H1 (cell line): Measurements from ENCODE around the gene CACNB2. TPM values are rescaled to one million over a fixed set of nuclear protein-coding genes. Genes with fewer than 3 reads are reported as not detected.

ENCODE experiments used
- CTCF ChIA-PET: fragments of 300-600 bp; sonication (Branson Sonifier 250); formaldehyde crosslinking; loops from one replicate; lab custom pipeline; 2021; ENCODE audit not compliant: partially characterized antibody; lab: Charles Lee
- POLR2A ChIA-PET: fragments of 300-600 bp; sonication (Branson Sonifier 250); formaldehyde crosslinking; loops from one replicate; lab custom pipeline; 2021; ENCODE audit warnings: inconsistent platforms; ENCODE audit not compliant: partially characterized antibody; lab: Charles Lee
- DNase-seq, 2 experiments: peaks; one replicate each; pipeline versions ENCODE4 v3.0.0 to v3.0.0-alpha.2; 2010 to 2022; ENCODE audit warnings: low spot score in 2 of 2, low read depth in 1 of 2, mixed read lengths in 1 of 2
- FAIRE-seq: peaks from 2 replicates; lab custom pipeline; 2011; peaks lifted over from hg19 to GRCh38; lab: Jason Lieb, UNC
- H2AFZ ChIP-seq: 2 replicates; pipeline ENCODE4 v1.8.1; 2012; ENCODE audit warnings: low read length, inconsistent platforms
- H2AK5ac ChIP-seq: 2 replicates; pipeline ENCODE4 v1.6.1; 2013; ENCODE audit warnings: low read depth, low read length
- H2BK120ac ChIP-seq: replicated peaks from 2 replicates; pipeline ENCODE3; 2013; ENCODE audit warnings: low read depth, low read length, inconsistent platforms
- H2BK12ac ChIP-seq: 2 replicates; pipeline ENCODE4 v1.6.1; 2013; ENCODE audit warnings: low read depth, low read length
- H2BK15ac ChIP-seq: 2 replicates; pipeline ENCODE4 v1.6.1; 2013; ENCODE audit warnings: low read length
- H2BK20ac ChIP-seq: 2 replicates; pipeline ENCODE4 v1.6.1; 2013; ENCODE audit warnings: low read length
- H2BK5ac ChIP-seq: 2 replicates; pipeline ENCODE4 v1.6.1; 2013; ENCODE audit warnings: low read depth, low read length
- H3K14ac ChIP-seq: 2 replicates; pipeline ENCODE4 v1.6.1; 2013; ENCODE audit warnings: inconsistent platforms; ENCODE audit not compliant: insufficient read length
- H3K18ac ChIP-seq: 2 replicates; pipeline ENCODE4 v1.6.1; 2013; ENCODE audit warnings: low read length; ENCODE audit errors: extremely low read depth
- H3K23ac ChIP-seq: 2 replicates; pipeline ENCODE4 v1.6.1; 2013; ENCODE audit warnings: inconsistent platforms; ENCODE audit not compliant: insufficient read length
- H3K23me2 ChIP-seq: 2 replicates; pipeline ENCODE4 v1.6.1; 2013; ENCODE audit warnings: low read depth, low read length
- H3K27ac ChIP-seq: 2 replicates; pipeline ENCODE4 v1.6.1; 2011; ENCODE audit warnings: low read depth, low read length, inconsistent platforms
- H3K27me3 ChIP-seq, 4 experiments: replicated peaks in 1 of 4; 1 replicate in 1 of 4; 2 replicates in 3 of 4; pipeline versions ENCODE4 v1.6.1 to v1.8.1; 2011 to 2013; ENCODE audit warnings: low read length in 3 of 4, mild to moderate bottlenecking in 3 of 4, inconsistent platforms in 2 of 4, mixed read lengths in 2 of 4, moderate library complexity in 1 of 4; ENCODE audit not compliant: control insufficient read depth in 3 of 4, insufficient read depth in 3 of 4; ENCODE audit errors: extremely low read depth in 1 of 4
- H3K36me3 ChIP-seq, 4 experiments: 2 replicates each; pipeline versions ENCODE4 v1.6.1 to v1.8.1; 2011 to 2013; ENCODE audit warnings: mild to moderate bottlenecking in 4 of 4, low read length in 3 of 4, moderate library complexity in 2 of 4, control low read depth in 1 of 4, inconsistent platforms in 1 of 4; ENCODE audit not compliant: insufficient read depth in 4 of 4, control insufficient read depth in 2 of 4
- H3K4ac ChIP-seq: replicated peaks from 2 replicates; pipeline ENCODE3; 2013; ENCODE audit warnings: low read length, low read depth, mixed read lengths, inconsistent platforms; ENCODE audit not compliant: insufficient read length
- H3K4me1 ChIP-seq, 4 experiments: replicated peaks in 1 of 4; 1 replicate in 1 of 4; 2 replicates in 3 of 4; pipeline versions ENCODE4 v1.6.1 to v1.8.1; 2011 to 2013; ENCODE audit warnings: low read length in 3 of 4, inconsistent platforms in 2 of 4, mixed read lengths in 1 of 4; ENCODE audit not compliant: insufficient read depth in 4 of 4, control insufficient read depth in 3 of 4
- H3K4me2 ChIP-seq, 2 experiments: 2 replicates each; pipeline versions ENCODE4 v1.6.1 to v1.8.1; 2011 to 2013; ENCODE audit warnings: low read depth in 2 of 2, low read length in 2 of 2, control low read depth in 1 of 2, inconsistent platforms in 1 of 2, mild to moderate bottlenecking in 1 of 2; ENCODE audit not compliant: insufficient read depth in 1 of 2
- H3K4me3 ChIP-seq, 4 experiments: fragments of 200-600, 300-600 bp in 1 of 4; sonication (generic), shearing (Covaris generic), sonication (Bioruptor Twin) in 1 of 4; 2 replicates each; pipeline versions ENCODE4 v1.5.1 to v1.8.1; 2011 to 2016; ENCODE audit warnings: low read length in 4 of 4, low read depth in 3 of 4, control low read depth in 2 of 4, inconsistent platforms in 2 of 4, mild to moderate bottlenecking in 2 of 4, mixed read lengths in 1 of 4, moderate library complexity in 1 of 4; ENCODE audit not compliant: insufficient read depth in 2 of 4; ENCODE audit errors: extremely low read depth in 1 of 4
- H3K56ac ChIP-seq: replicated peaks from 2 replicates; pipeline ENCODE3; 2013; ENCODE audit warnings: low read depth, mild to moderate bottlenecking, mixed read lengths, low read length, inconsistent platforms; ENCODE audit not compliant: insufficient read length
- H3K79me1 ChIP-seq: 2 replicates; pipeline ENCODE4 v1.6.1; 2013; ENCODE audit warnings: low read depth, low read length, control low read depth
- H3K79me2 ChIP-seq, 2 experiments: 2 replicates each; pipeline versions ENCODE4 v1.6.1 to v1.8.1; 2012 to 2013; ENCODE audit warnings: low read length in 2 of 2, mild to moderate bottlenecking in 2 of 2, inconsistent platforms in 1 of 2; ENCODE audit not compliant: insufficient read depth in 2 of 2, control insufficient read depth in 1 of 2
- H3K9ac ChIP-seq, 4 experiments: replicated peaks in 1 of 4; 1 replicate in 1 of 4; 2 replicates in 3 of 4; pipeline versions ENCODE4 v1.6.1 to v1.8.1; 2011 to 2013; ENCODE audit warnings: low read depth in 3 of 4, low read length in 3 of 4, control low read depth in 2 of 4, mild to moderate bottlenecking in 2 of 4, moderate library complexity in 2 of 4, inconsistent platforms in 1 of 4; ENCODE audit errors: extremely low read depth in 1 of 4
- H3K9me3 ChIP-seq, 2 experiments: 2 replicates each; pipeline versions ENCODE4 v1.6.1 to v1.8.1; 2012 to 2013; ENCODE audit warnings: mild to moderate bottlenecking in 2 of 2, moderate library complexity in 2 of 2, control low read depth in 1 of 2, inconsistent platforms in 1 of 2, low read depth in 1 of 2, low read length in 1 of 2, mixed read lengths in 1 of 2; ENCODE audit not compliant: insufficient read depth in 2 of 2
- H4K20me1 ChIP-seq, 2 experiments: replicated peaks in 1 of 2; 2 replicates each; pipeline versions ENCODE3 to v1.8.1; 2011 to 2013; ENCODE audit warnings: inconsistent platforms in 2 of 2, low read length in 2 of 2, mild to moderate bottlenecking in 1 of 2; ENCODE audit not compliant: insufficient read depth in 2 of 2, control insufficient read depth in 1 of 2
- H4K5ac ChIP-seq: 2 replicates; pipeline ENCODE4 v1.6.1; 2013; ENCODE audit warnings: low read length, low read depth, mixed read lengths, inconsistent platforms; ENCODE audit not compliant: insufficient read length
- H4K8ac ChIP-seq: 2 replicates; pipeline ENCODE4 v1.8.0; 2013; ENCODE audit warnings: mild to moderate bottlenecking, moderate library complexity, low read length, inconsistent platforms; ENCODE audit not compliant: insufficient read depth; ENCODE audit errors: extremely low read depth
- H4K91ac ChIP-seq: replicated peaks from 2 replicates; pipeline ENCODE3; 2013; ENCODE audit warnings: low read length, mixed read lengths, inconsistent platforms; ENCODE audit not compliant: insufficient read length
- BACH1 ChIP-seq: IDR thresholded peaks from 2 replicates; pipeline ENCODE4 v1.6.1; 2012; ENCODE audit warnings: low read length, improper control_type of control experiment
- CEBPB ChIP-seq: IDR thresholded peaks from 2 replicates; pipeline ENCODE4 v1.6.1; 2012; ENCODE audit warnings: low read depth, low read length
- CTBP2 ChIP-seq: IDR thresholded peaks from 2 replicates; pipeline ENCODE4 v1.7.0; 2011; ENCODE audit warnings: borderline replicate concordance, mild to moderate bottlenecking, moderate library complexity, mixed read lengths, low read length; ENCODE audit not compliant: insufficient read depth, insufficient read length
- KDM1A ChIP-seq: fragments of 200-600, 300-600 bp; sonication (generic); IDR thresholded peaks from 2 replicates; pipeline ENCODE4 v1.7.1; 2016; ENCODE audit warnings: mild to moderate bottlenecking, low read length, borderline replicate concordance
- KDM5A ChIP-seq: fragments of 200-600 bp; IDR thresholded peaks from 2 replicates; pipeline ENCODE4 v1.7.1; 2012; ENCODE audit warnings: mild to moderate bottlenecking, low read length, inconsistent platforms, mixed read lengths
- SIRT6 ChIP-seq: IDR thresholded peaks from one replicate; pipeline ENCODE4 v1.7.1; 2012; ENCODE audit warnings: low read length, inconsistent platforms
- WGBS, 2 experiments: shearing (Covaris generic) in 1 of 2; methylation state at CpG; one replicate each; pipeline versions ENCODE4 v1.1.6 to v1.1.7; 2013 to 2015; ENCODE audit warnings: low lambda C conversion rate in 2 of 2, mixed read lengths in 2 of 2, inconsistent platforms in 1 of 2, low coverage in 1 of 2, missing lambda C conversion rate in 1 of 2; ENCODE audit not compliant: insufficient replicate concordance in 2 of 2, insufficient coverage in 1 of 2, insufficient read length in 1 of 2; ENCODE audit errors: extremely low coverage in 1 of 2, missing lambda C conversion rate in 1 of 2; 5-methylcytosine and 5-hydroxymethylcytosine counted together
- polyA plus RNA-seq, 7 experiments: library from polyadenylated mRNA; depleted of rRNA in 3 of 7; stranded (reverse) in 5 of 7; unstranded in 2 of 7; fragments of >200 nt in 5 of 7; fragments of 200-250 nt in 2 of 7; gene quantifications; 1 replicate in 5 of 7; 2 replicates in 1 of 7; 4 replicates in 1 of 7; pipeline versions ENCODE4 v1.2.1 to v1.2.3, GENCODE V29; 2011 to 2013; ENCODE audit warnings: missing spikeins in 2 of 7, mixed read lengths in 2 of 7
- total RNA-seq: library from RNA; stranded (reverse); fragmentation: NEBNext Ultra II Directional; extraction: Animal tissue kit (Norgen Biotek cat#: 25700); gene quantifications from 2 replicates; pipeline ENCODE4 v1.2.1, GENCODE V29; 2021
- TF ChIP-seq, protein P1 (sequence below): IDR thresholded peaks from 2 replicates; pipeline ENCODE4 v1.6.1; 2012; ENCODE audit warnings: inconsistent platforms

CACNB2 gene
- total and polyA plus RNA-seq, 2 of the 8 experiments (the other 6 are each of a cell fraction or from before 2014, with no cell fraction given) = 2.4 to 3.2 TPM

DNA sequence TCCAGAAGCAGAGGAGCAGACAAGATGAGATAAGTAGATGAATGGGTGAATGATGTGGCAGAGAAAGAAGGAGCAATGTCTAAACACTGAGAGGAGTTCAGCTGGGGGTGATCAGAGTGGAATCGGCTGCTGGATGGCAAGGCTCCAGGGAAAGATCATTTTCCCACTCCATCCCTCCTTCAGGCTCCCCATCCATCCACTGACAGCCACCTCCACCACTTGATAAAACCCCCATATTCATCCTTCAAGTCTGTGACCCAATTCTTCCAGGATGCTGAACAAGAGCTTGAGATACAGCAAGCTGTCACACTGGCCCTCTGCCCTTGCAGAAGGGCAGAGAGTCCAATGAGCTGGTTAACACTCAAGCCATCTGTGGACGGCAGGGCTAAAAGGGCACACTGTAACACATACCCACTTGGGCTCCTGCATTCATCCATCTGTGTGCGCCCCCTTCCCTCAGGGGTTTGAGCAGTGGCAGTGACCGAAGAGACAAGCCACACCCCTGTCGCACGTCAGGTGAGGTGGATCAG lies 30.8 kb upstream of the CACNB2 start:
- no peak overlapping the region for H3K9ac ChIP-seq
- no peak overlapping the region for H3K4me3 ChIP-seq
- H2AK5ac ChIP-seq = no peak overlapping the region
- H3K79me1 ChIP-seq = no peaks in the 10 kb centered on the region
- no peak overlapping the region for H3K4me2 ChIP-seq
- H3K56ac ChIP-seq = no peak overlapping the region
- 86% methylated on average over 6 of the region's 6 CpGs; no CpG with 5 or more reads in 1 of the 2 experiments for WGBS, 2 experiments
- H2AFZ ChIP-seq = no peak overlapping the region
- H3K18ac ChIP-seq = no peak overlapping the region
- no peaks in the 10 kb centered on the region; the same call in 1 of the 2 replicates for H3K23me2 ChIP-seq
- no peak overlapping the region for H2BK5ac ChIP-seq
- POLR2A ChIA-PET = no interaction called here
- H2BK15ac ChIP-seq = no peak overlapping the region
- H2BK20ac ChIP-seq = no peak overlapping the region
- H3K36me3 ChIP-seq = no peaks in the 10 kb centered on the region
- H3K9me3 ChIP-seq = no peaks in the 10 kb centered on the region
- H4K8ac ChIP-seq = no peak overlapping the region
- peaks cover 0 to 1% (median 0%) of the 10 kb centered on the region in 4 experiments; a peak in 1 of 7 replicates for H3K4me1 ChIP-seq
- H3K79me2 ChIP-seq = no peaks in the 10 kb centered on the region
- no peak overlapping the region for H3K14ac ChIP-seq
- H4K91ac ChIP-seq = no peak overlapping the region
- H3K23ac ChIP-seq = no peak overlapping the region
- no peak for TF ChIP-seq CTBP2
- TF ChIP-seq KDM1A = no peak
- TF ChIP-seq CEBPB = no peak
- no peak for TF ChIP-seq BACH1
- TF ChIP-seq KDM5A = no peak
- TF ChIP-seq, protein P1, sequence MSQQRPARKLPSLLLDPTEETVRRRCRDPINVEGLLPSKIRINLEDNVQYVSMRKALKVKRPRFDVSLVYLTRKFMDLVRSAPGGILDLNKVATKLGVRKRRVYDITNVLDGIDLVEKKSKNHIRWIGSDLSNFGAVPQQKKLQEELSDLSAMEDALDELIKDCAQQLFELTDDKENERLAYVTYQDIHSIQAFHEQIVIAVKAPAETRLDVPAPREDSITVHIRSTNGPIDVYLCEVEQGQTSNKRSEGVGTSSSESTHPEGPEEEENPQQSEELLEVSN = no peak
- no peak for TF ChIP-seq SIRT6
- H4K5ac ChIP-seq = no peak overlapping the region
- CTCF ChIA-PET = interaction anchor here (0.7 kb wide), 1 partner anchor 9 kb away, joined by 3 read pairs; no protein-coding TSS in a partner anchor
- no peaks in the 10 kb centered on the region for H4K20me1 ChIP-seq
- H3K27me3 ChIP-seq = no peaks in the 10 kb centered on the region
- H2BK12ac ChIP-seq = no peak overlapping the region
- no peak for DNase-seq
- H3K4ac ChIP-seq = no peak overlapping the region
- no peak overlapping the region for H3K27ac ChIP-seq
- H2BK120ac ChIP-seq = no peak overlapping the region
- no peak for FAIRE-seq
